ENCODE results near the gene PRORP. TPM values are rescaled to one million over a fixed set of nuclear protein-coding genes. Genes with fewer than 3 reads are reported as not detected.
"Not testable (repeated sequence)": the region's sequence is repeated elsewhere in the genome, so short reads cannot be mapped to it uniquely, and the experiment has no call there.

The PRORP gene
- 10 to 100 TPM; 33.0 to 36.0 TPM for total RNA-seq

DNA sequence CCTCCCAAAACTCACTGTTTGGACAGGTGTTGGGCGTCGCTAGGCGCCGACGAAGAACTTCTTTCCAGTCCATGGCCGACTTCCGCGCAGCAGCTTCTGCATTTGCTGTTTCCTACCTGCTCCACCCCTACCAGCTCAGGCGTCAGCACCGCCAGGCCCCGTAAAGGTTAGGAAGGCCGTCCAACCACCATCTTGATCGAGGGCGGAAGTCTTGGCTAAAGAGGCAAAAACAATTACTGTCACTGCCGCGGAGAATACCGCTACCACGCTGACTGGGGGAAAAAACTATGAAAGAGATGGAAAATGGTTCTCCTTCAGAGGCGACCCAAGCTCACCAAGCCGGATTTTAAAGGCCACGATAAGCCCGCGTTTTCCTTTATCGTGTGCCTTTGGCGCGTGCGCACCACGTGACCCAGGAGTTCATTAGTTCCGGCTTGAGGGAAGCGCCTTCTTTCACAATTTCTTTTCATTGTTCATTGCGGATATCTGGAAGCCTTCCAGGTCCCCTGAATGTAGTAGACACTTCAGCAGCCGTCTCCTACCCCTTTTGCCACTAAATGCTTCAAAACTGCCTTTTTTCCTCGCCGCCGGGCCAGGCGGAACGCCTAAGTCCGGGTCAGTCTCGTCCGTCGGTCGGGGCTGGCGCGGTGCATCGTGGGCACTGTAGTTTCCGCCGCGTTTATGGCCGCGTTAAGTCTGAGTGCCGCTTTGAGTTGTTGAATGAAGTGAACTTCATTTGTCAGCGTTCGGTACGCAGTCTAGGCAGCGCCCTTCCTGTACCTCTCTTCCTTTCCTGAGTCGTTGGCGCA lies at the start of gene PRORP, which contains the start of gene PPP2R3C:
Gene PRORP, plus strand, starts transcription at position 666 of the 809 bp plus-strand sequence. CDS start 694 bp downstream, outside the sequence.
Gene PPP2R3C, minus strand, starts transcription at position 104 of the 809 bp plus-strand sequence. Its CDS starts 31 bp downstream, at position 73.
- Mint-ChIP-seq H3K4me1 (ENCODE audit: low read depth) (peaks cover 72% of the 10 kb centered on the region), H3K27ac (peak within 1 kb of the TSS; percentile 98), H3K9me3 (no peaks in the 10 kb centered on the region), H3K36me3 (ENCODE audit: insufficient read depth in 2 of 2) (peaks cover 10 to 16% of the 10 kb centered on the region in 2 donors), H3K4me3 (peak within 1 kb of the TSS; percentile 94), H3K27me3 (ENCODE audit: low read depth) (no peaks in the 10 kb centered on the region)
- ATAC-seq (replicated peaks in 1 of 2): peak; percentile 89 to 90
- DNase-seq: peak; percentile 87 to 92

DNA sequence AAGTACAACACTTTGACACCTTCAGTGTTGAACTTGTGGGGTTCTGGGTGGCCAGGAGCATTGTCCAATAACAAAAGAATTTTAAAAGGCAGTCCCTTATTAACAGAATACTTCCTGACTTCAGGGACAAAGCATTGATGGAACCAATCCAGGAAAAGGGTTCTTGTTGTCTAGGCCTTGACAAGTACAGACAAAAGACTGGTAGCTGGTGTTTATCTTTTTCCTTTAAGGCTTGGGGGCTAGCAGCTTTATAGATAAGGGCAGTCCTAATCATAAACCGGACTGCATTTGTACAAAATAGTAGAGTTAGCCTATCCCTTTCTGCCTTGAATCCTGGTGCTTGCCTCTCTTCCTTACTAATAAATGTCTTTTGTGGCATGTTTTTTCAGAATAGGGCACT lies 48.9 kb upstream of the PRORP start:
- Mint-ChIP-seq H3K27me3 (ENCODE audit: low read depth) (no peaks in the 10 kb centered on the region), H3K36me3 (ENCODE audit: insufficient read depth in 2 of 2) (peaks cover 4% of the 10 kb centered on the region in 2 donors), H3K27ac (no peak overlapping the region), H3K9me3 (no peaks in the 10 kb centered on the region), H3K4me1 (ENCODE audit: low read depth) (no peaks in the 10 kb centered on the region), H3K4me3 (no peak overlapping the region)
- ATAC-seq (replicated peaks in 1 of 2) (no peak), DNase-seq (no peak)

DNA sequence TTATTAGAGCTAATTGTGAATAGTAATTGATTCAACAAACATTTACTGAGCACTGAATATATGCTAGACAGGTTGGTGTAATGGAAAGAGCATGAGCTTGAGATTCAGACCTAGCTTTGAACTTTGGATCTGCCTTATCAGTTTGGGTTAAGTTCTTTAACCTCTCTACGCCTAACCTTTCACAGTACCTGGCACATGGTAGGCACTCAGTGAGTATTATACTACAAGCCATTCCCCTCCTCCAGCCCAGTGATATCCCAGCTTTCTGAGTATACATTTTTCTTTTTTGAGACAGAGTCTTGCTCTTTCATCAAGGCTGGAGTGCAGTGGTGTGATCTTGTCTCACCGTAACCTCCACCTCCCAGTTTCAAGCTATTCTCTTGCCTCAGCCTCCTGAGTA lies 44.3 kb upstream of the PRORP start:
- DNase-seq: no peak
- H3K4me3 Mint-ChIP-seq: no peak overlapping the region
- peaks cover 3 to 5% of the 10 kb centered on the region in 2 donors for H3K36me3 Mint-ChIP-seq (ENCODE audit: insufficient read depth in 2 of 2)
- H3K27me3 Mint-ChIP-seq (ENCODE audit: low read depth): no peaks in the 10 kb centered on the region
- H3K27ac Mint-ChIP-seq: no peak overlapping the region
- no peaks in the 10 kb centered on the region for H3K9me3 Mint-ChIP-seq
- ATAC-seq (replicated peaks in 1 of 2): no peak
- H3K4me1 Mint-ChIP-seq (ENCODE audit: low read depth): no peaks in the 10 kb centered on the region

DNA sequence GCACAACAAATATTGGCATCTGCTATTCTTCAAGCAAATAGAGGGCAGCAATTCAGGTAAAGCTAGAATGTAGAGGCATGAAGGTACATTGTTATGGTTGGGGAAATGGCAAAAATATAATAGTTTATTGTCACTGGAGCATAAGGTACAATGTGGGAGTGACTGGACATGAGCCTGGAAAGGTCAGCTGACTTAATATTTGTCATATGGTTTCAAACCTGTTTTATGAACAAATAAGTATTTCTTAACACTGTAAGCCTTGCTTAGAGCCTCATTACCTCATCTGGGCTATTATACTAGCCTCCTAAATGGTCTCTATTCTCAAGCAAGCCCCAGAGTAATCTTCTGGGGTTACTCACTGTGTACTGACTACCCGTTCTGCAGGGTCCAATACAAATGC lies 42.6 kb upstream of the PRORP start:
- H3K9me3 Mint-ChIP-seq: no peaks in the 10 kb centered on the region
- H3K27ac Mint-ChIP-seq: no peak overlapping the region
- DNase-seq (no peak), ATAC-seq (replicated peaks in 1 of 2) (no peak)
- H3K36me3 Mint-ChIP-seq (ENCODE audit: insufficient read depth in 2 of 2): peaks cover 3 to 5% of the 10 kb centered on the region in 2 donors
- H3K27me3 Mint-ChIP-seq (ENCODE audit: low read depth): no peaks in the 10 kb centered on the region
- no peak overlapping the region for H3K4me3 Mint-ChIP-seq
- H3K4me1 Mint-ChIP-seq (ENCODE audit: low read depth): no peaks in the 10 kb centered on the region

DNA sequence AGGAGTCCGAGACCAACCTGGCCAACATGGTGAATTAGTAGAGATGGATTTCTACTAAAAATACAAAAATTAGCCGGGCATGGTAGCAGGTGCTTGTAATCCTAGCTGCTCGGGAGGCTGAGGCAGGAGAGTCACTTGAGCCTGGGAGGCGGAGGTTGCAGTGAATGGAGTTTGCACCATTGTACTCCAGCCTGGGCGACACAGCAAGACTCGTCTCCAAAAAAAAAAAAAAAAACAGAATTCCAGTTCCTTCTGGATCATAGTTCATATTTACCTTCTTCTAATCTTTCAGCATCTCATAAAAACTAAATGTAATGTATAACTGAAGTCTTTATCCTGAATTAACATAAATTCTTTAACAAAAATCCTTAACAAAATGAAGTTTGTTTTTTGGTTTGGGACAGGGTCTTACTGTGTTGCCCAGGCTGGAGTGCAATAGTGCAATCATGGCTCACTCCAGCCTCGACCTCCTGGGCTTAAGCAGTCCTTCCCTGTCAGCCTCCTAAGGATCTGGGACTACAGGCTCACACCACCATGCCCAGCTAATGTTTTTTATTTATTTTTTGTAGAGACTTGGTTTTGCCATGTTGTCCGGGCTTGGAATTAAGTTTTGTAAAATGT lies 38.7 kb upstream of the PRORP start:
- Mint-ChIP-seq H3K4me3 (no peak overlapping the region), H3K9me3 (no peaks in the 10 kb centered on the region), H3K36me3 (ENCODE audit: insufficient read depth in 2 of 2) (peaks cover 8 to 19% of the 10 kb centered on the region in 2 donors), H3K27ac (no peak overlapping the region), H3K27me3 (ENCODE audit: low read depth) (no peaks in the 10 kb centered on the region), H3K4me1 (ENCODE audit: low read depth) (no peaks in the 10 kb centered on the region)
- DNase-seq: no peak
- no peak for ATAC-seq (replicated peaks in 1 of 2)

DNA sequence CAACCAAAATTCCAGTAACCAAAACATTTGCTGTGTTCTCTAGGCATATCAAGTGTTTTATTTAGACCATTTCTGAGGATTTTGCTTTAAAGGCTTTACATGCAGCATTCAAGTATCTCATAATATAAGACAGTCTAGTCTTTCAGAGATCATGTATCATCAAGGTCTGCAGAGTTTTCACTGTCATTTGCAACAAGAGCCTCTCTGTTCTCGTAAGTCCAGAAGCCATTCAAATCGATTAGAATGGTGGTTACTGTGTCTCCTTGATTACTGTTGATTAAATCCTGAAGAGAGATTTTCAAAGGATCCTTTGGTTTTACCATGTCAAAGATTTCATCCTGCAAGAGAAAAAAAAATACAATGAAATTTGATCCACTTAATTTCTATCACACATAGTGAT lies 36.9 kb upstream of the PRORP start:
- H3K4me3 Mint-ChIP-seq: no peak overlapping the region
- H3K27ac Mint-ChIP-seq: no peak overlapping the region

DNA sequence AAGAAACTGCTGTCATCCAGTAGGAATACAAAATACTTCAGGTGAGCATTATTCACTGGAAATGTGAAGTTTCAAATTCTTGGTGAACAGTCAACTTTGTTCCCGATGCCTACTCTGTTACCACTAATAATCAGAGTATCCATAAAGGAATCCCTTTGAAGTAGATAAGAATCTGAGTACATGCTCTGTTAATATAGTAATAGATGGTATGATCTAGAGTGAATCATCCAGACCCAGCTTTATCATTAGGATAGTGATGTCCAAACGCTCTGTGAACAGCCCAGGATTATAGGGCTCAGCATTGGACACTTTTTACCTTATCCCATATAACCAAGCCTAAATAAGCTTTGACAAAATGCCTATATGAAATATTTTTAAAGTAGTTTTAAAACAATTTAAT lies 33.8 kb upstream of the PRORP start:
- H3K4me3 Mint-ChIP-seq: no peak overlapping the region
- DNase-seq (no peak), ATAC-seq (replicated peaks in 1 of 2) (no peak)
- no peaks in the 10 kb centered on the region for H3K4me1 Mint-ChIP-seq (ENCODE audit: low read depth)
- H3K27ac Mint-ChIP-seq: peak overlapping the region; percentile 11
- no peaks in the 10 kb centered on the region for H3K9me3 Mint-ChIP-seq
- no peaks in the 10 kb centered on the region for H3K27me3 Mint-ChIP-seq (ENCODE audit: low read depth)
- peaks cover 7 to 30% of the 10 kb centered on the region in 2 donors for H3K36me3 Mint-ChIP-seq (ENCODE audit: insufficient read depth in 2 of 2)

More for the DNA sequence above, 36.9 kb upstream of the PRORP start:
- no peaks in the 10 kb centered on the region for H3K4me1 Mint-ChIP-seq (ENCODE audit: low read depth)
- ATAC-seq (replicated peaks in 1 of 2) (no peak), DNase-seq (no peak)
- peaks cover 8 to 19% of the 10 kb centered on the region in 2 donors for H3K36me3 Mint-ChIP-seq (ENCODE audit: insufficient read depth in 2 of 2)
- H3K9me3 Mint-ChIP-seq: no peaks in the 10 kb centered on the region
- H3K27me3 Mint-ChIP-seq (ENCODE audit: low read depth): no peaks in the 10 kb centered on the region

DNA sequence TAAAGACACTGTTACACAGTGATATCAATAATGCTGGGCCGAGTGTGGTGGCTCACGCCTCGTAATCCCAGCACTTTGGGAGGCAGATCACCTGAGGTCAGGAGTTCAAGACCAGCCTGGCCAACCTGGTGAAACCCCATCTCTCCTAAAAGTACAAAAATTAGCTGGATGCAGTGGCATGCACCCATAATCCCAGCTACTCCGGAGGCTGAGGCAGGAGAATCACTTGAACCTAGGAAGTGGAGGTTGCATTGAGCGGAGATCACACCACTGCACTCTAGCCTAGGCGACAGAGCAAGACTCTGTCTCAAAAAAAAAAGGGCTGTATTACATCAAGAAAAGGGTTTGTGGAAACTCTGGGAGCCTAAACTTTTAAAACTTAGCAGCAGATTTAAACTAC lies 27.7 kb upstream of the PRORP start:
- not testable (repeated sequence) for H3K4me3 Mint-ChIP-seq; H3K27me3 Mint-ChIP-seq (ENCODE audit: low read depth); H3K9me3 Mint-ChIP-seq; ATAC-seq (replicated peaks in 1 of 2); DNase-seq; H3K4me1 Mint-ChIP-seq (ENCODE audit: low read depth)
- Mint-ChIP-seq H3K27ac (peak overlapping the region; percentile 38), H3K36me3 (ENCODE audit: insufficient read depth in 2 of 2) (peaks cover 0 to 25% of the 10 kb centered on the region in 2 donors)

DNA sequence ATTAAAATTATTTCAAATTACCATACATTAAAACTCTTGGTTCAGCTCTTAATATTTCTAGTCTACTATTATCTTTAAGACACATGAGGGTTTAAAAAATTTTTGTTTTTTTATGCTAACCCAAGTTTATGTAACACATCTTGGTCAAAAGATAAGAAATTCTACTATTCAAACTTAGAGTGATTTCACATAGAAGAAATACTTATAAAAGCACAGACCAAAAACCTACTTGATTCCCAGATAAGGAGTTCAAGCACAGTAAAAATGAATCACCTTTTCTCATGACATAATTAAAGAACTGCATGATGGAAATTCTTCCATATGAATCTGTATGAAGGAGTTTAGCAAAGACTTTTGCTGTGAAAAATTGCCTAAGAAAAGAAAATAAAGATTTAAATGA lies 14.5 kb upstream of the PRORP start:
- DNase-seq: no peak
- Mint-ChIP-seq H3K9me3 (no peaks in the 10 kb centered on the region), H3K4me1 (ENCODE audit: low read depth) (no peaks in the 10 kb centered on the region), H3K27me3 (ENCODE audit: low read depth) (no peaks in the 10 kb centered on the region), H3K27ac (no peak overlapping the region), H3K36me3 (ENCODE audit: insufficient read depth in 2 of 2) (peaks cover 2 to 29% of the 10 kb centered on the region in 2 donors), H3K4me3 (no peak overlapping the region)
- no peak for ATAC-seq (replicated peaks in 1 of 2)

DNA sequence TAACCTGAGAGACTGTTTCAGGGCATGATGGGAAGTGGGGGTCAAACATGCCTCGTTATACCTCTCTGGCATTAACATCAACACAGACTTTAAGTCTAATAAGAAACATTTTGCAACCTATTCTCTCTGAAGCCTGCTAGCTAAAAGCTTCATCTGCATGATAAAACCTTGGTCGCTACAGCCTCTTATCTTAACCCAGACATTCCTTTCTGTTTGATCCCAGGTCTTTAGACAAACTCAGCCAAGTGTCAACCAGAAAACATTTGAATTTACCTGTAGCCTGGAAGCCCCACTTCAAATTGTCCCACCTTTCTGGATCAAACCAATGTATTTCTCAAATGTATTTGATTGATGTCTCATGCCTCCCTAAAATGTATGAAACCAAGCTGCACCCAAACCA lies 9.7 kb upstream of the PRORP start:
- Mint-ChIP-seq H3K4me1 (ENCODE audit: low read depth) (peaks cover 9% of the 10 kb centered on the region), H3K27ac (no peak overlapping the region), H3K9me3 (no peaks in the 10 kb centered on the region), H3K27me3 (ENCODE audit: low read depth) (no peaks in the 10 kb centered on the region), H3K36me3 (ENCODE audit: insufficient read depth in 2 of 2) (peaks cover 11 to 30% of the 10 kb centered on the region in 2 donors), H3K4me3 (no peak overlapping the region)
- no peak for DNase-seq
- no peak for ATAC-seq (replicated peaks in 1 of 2)

DNA sequence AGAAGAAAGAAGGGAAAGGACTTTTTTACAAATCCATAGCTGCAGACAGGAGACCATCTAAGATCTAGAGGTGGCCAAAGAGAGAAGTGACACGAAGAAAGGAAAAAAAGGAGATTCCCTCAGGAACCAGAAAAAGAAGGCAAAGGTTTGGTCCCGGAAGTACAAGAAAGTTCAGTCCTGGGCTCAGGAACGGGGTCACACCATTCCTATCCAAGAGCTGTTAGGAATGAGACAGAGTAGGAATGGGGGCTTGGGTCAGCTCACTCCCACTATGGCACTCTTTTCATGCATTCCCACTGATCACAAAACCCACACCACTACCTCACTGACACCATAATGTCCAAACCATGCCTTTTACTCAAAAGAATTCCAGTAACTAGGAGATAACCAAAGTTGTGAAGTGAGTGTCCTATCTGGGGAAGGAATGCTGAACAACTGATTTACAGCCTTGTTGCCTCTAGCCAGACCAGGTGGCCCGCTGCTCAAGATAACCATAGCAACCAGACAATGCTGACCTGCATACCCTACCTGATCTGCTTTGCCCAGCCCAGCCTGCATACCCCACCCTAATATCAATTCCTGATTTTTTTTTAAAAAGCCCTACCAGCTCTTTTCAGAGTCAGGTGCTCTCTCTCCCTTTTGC lies 8.9 kb upstream of the PRORP start:
- Mint-ChIP-seq H3K4me1 (ENCODE audit: low read depth) (peaks cover 17% of the 10 kb centered on the region), H3K4me3 (no peak overlapping the region), H3K36me3 (ENCODE audit: insufficient read depth in 2 of 2) (peaks cover 11 to 30% of the 10 kb centered on the region in 2 donors), H3K9me3 (no peaks in the 10 kb centered on the region), H3K27ac (peak overlapping the region; percentile 65), H3K27me3 (ENCODE audit: low read depth) (no peaks in the 10 kb centered on the region)
- DNase-seq (no peak), ATAC-seq (replicated peaks in 1 of 2) (no peak)

DNA sequence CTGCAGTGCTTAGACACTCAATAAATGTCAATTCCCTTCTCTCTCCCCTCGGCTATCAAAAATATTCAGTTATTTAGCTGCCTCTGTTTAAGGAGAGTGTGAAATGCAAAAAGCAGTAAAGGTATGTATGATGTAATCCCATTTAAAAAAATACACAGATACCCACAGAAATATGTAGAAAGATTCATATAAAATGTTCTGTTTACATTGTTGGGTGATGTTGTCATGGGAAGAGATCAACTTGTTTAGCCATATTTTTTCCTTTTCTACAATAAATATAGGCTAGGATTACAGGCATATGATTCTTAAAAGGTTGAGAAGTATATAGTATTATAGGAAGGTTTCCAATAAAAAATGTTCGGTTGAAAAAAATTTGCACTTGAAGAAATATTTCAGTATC lies 8.3 kb upstream of the PRORP start:
- Mint-ChIP-seq H3K36me3 (ENCODE audit: insufficient read depth in 2 of 2) (peaks cover 11 to 30% of the 10 kb centered on the region in 2 donors), H3K4me1 (ENCODE audit: low read depth) (peaks cover 23% of the 10 kb centered on the region), H3K27ac (peak overlapping the region; percentile 65), H3K4me3 (no peak overlapping the region), H3K9me3 (no peaks in the 10 kb centered on the region), H3K27me3 (ENCODE audit: low read depth) (no peaks in the 10 kb centered on the region)
- ATAC-seq (replicated peaks in 1 of 2) (no peak), DNase-seq (no peak)

DNA sequence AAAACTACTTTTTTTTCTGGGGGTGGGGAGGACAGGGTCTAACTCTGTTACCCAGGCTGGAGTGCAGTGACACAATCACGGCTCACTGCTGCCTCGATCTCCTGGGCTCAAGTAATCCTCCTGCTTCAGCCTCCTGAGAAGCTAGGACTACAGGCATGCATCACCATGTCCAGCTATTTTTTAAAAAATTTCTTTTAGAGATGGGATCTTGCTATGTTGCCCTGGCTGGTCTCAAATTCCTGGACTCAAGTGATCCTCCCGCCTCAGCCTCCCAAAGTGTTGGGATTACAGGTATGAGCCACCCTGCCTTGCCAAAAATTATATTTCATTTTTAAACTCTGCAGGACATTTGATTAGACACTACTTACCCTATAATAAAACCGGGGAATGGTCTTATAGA lies 6.1 kb upstream of the PRORP start:
- DNase-seq (no peak), ATAC-seq (replicated peaks in 1 of 2) (no peak)
- Mint-ChIP-seq H3K4me3 (no peak overlapping the region), H3K27ac (no peak overlapping the region), H3K9me3 (no peaks in the 10 kb centered on the region), H3K4me1 (ENCODE audit: low read depth) (peaks cover 42% of the 10 kb centered on the region), H3K27me3 (ENCODE audit: low read depth) (no peaks in the 10 kb centered on the region), H3K36me3 (ENCODE audit: insufficient read depth in 2 of 2) (peaks cover 13 to 28% of the 10 kb centered on the region in 2 donors)
